AG09309 (cell line): ENCODE data around the gene OGA.

Experiments
- DNase-seq: peaks from one replicate; pipeline ENCODE4 v3.0.0-alpha.2; 2010; ENCODE audit warnings: low read depth
- H3K4me3 ChIP-seq: 2 replicates; pipeline ENCODE4 v1.5.1; 2011; ENCODE audit warnings: mild to moderate bottlenecking, low read depth, low read length, moderate library complexity; ENCODE audit not compliant: control insufficient read depth
- CTCF ChIP-seq: IDR thresholded peaks from 2 replicates; pipeline ENCODE4 v1.5.1; 2011; ENCODE audit warnings: mild to moderate bottlenecking, low read depth, low read length, inconsistent platforms; ENCODE audit not compliant: insufficient read depth, control insufficient read depth; ENCODE audit errors: missing control alignments

The OGA gene

GRCh38 chr10:101830322-101831168 lies 12.3 kb upstream of the OGA start:
- peak; percentile 57 for DNase-seq
- no peak for TF ChIP-seq CTCF
- peak overlapping the region; percentile 53 for H3K4me3 ChIP-seq

GRCh38 chr10:101829561-101830315 lies 11.5 kb upstream of the OGA start:
- TF ChIP-seq CTCF, result no peak
- no peak overlapping the region for H3K4me3 ChIP-seq
- DNase-seq, result no peak

DNA sequence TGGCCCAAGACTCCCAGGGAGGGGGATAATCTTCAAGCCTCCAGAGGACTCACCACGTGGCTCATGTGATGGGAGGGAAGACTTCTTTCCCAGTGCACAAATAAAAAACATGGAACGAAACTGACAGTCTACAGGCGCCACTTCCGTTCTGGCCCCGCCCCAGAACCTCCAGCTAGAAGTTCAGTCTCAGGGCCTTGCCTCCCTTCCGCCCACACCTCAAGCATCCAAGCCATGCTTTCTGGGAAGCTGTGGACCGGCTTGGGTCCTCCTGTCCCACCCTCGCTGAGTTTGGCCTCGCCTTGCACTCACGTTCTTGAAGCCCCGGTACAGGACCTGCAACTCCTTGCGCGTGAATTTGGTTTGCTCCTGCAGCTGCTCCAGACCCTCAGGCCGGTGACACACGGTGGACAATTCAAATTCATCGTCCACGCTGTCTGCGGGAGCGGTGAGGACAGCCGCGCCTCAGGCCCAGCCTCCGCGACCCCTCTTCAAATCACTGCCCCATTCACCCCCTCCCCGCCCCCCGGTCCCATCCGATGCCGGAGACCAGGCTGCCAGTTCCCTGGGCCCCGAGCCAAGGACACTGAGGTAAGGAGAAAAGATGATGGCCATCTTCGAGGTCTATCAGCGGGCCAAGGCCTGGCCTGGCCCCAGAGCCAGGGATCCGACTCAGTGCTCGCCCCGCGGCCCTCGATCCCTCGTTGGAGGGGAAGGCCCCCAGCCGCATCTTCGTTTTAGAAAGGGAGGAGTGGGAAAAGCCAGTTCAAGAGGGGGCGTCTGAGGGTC lies 10.7 kb upstream of the OGA start:
- DNase-seq, result no peak
- H3K4me3 ChIP-seq, result no peak overlapping the region
- no peak for TF ChIP-seq CTCF

DNA sequence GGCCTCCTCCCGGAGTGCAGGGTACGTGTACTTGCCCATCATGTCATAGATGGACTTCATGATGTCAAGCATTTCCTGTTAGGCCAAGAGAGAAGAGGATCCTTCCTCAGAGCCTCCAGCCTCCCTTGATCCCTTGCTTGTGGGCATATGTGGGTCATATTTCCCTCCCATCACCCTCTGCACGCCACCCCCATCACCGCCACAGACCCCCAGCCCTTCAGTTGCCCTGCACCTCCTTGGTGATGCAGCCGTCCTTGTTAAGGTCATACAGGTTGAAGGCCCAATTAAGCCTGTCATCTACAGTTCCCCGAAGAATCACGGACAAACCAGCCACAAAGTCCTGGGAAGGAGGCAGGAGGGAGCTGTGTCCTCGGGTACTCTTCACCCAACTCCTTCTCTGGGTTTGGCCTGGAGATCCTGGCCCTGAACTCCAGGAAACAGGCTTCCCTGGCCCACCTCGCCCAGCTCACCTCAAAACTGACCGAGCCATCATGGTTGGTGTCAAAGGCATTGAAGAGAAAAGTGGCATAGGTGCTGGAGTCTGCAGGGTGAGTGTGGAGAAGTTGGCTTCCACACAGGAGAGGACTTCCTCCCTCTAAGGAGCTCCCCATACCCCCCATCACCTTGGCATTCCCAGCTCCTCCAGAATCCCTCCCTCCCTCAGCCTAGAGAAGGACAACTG lies 9.8 kb upstream of the OGA start:
- TF ChIP-seq CTCF, result no peak
- no peak overlapping the region for H3K4me3 ChIP-seq
- no peak for DNase-seq

DNA sequence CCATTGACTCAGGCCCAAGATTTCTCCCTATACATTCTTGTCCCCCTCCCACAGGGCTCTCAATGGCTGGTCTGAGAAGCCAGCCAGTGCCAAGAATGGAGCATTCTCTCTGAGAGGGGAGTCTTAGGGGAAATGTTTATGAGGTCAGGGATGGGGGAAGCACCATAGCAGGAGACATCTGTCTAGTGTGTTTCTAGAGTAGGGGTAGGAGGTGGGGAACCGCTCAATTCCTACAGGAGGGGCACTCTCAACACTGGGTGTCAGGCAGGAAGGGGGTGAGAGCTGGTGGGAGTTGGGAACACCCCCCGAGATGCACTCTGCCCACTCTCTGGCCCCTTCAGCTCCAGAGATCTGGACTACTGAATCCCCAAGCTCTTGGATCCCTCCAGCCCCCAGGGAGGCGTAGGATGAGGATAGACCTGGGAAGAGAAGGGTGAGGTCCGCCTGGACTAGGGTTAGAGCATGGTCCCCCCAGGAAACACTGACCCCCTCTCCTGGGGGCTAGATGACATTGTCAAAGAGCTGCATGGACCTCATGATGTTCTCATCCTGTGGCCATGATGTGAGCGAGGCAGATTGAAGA lies 8.7 kb upstream of the OGA start:
- TF ChIP-seq CTCF, result no peak
- H3K4me3 ChIP-seq, result no peak overlapping the region
- no peak for DNase-seq
